H1 (cell line): Measurements from ENCODE around the gene ATP5ME. TPM values are rescaled to one million over a fixed set of nuclear protein-coding genes. Genes with fewer than 3 reads are reported as not detected.

Experiments
- CTCF ChIA-PET: fragments of 300-600 bp; sonication (Branson Sonifier 250); formaldehyde crosslinking; loops from one replicate; lab custom pipeline; 2021; ENCODE audit not compliant: partially characterized antibody; lab: Charles Lee
- POLR2A ChIA-PET: fragments of 300-600 bp; sonication (Branson Sonifier 250); formaldehyde crosslinking; loops from one replicate; lab custom pipeline; 2021; ENCODE audit warnings: inconsistent platforms; ENCODE audit not compliant: partially characterized antibody; lab: Charles Lee
- DNase-seq, 2 experiments: peaks; one replicate each; pipeline versions ENCODE4 v3.0.0 to v3.0.0-alpha.2; 2010 to 2022; ENCODE audit warnings: low spot score in 2 of 2, low read depth in 1 of 2, mixed read lengths in 1 of 2
- FAIRE-seq: peaks from 2 replicates; lab custom pipeline; 2011; peaks lifted over from hg19 to GRCh38; lab: Jason Lieb, UNC
- H2AFZ ChIP-seq: 2 replicates; pipeline ENCODE4 v1.8.1; 2012; ENCODE audit warnings: low read length, inconsistent platforms
- H2AK5ac ChIP-seq: 2 replicates; pipeline ENCODE4 v1.6.1; 2013; ENCODE audit warnings: low read depth, low read length
- H2BK120ac ChIP-seq: replicated peaks from 2 replicates; pipeline ENCODE3; 2013; ENCODE audit warnings: low read depth, low read length, inconsistent platforms
- H2BK12ac ChIP-seq: 2 replicates; pipeline ENCODE4 v1.6.1; 2013; ENCODE audit warnings: low read depth, low read length
- H2BK15ac ChIP-seq: 2 replicates; pipeline ENCODE4 v1.6.1; 2013; ENCODE audit warnings: low read length
- H2BK20ac ChIP-seq: 2 replicates; pipeline ENCODE4 v1.6.1; 2013; ENCODE audit warnings: low read length
- H2BK5ac ChIP-seq: 2 replicates; pipeline ENCODE4 v1.6.1; 2013; ENCODE audit warnings: low read depth, low read length
- H3K14ac ChIP-seq: 2 replicates; pipeline ENCODE4 v1.6.1; 2013; ENCODE audit warnings: inconsistent platforms; ENCODE audit not compliant: insufficient read length
- H3K18ac ChIP-seq: 2 replicates; pipeline ENCODE4 v1.6.1; 2013; ENCODE audit warnings: low read length; ENCODE audit errors: extremely low read depth
- H3K23ac ChIP-seq: 2 replicates; pipeline ENCODE4 v1.6.1; 2013; ENCODE audit warnings: inconsistent platforms; ENCODE audit not compliant: insufficient read length
- H3K23me2 ChIP-seq: 2 replicates; pipeline ENCODE4 v1.6.1; 2013; ENCODE audit warnings: low read depth, low read length
- H3K27ac ChIP-seq: 2 replicates; pipeline ENCODE4 v1.6.1; 2011; ENCODE audit warnings: low read depth, low read length, inconsistent platforms
- H3K27me3 ChIP-seq, 4 experiments: replicated peaks in 1 of 4; 1 replicate in 1 of 4; 2 replicates in 3 of 4; pipeline versions ENCODE4 v1.6.1 to v1.8.1; 2011 to 2013; ENCODE audit warnings: low read length in 3 of 4, mild to moderate bottlenecking in 3 of 4, inconsistent platforms in 2 of 4, mixed read lengths in 2 of 4, moderate library complexity in 1 of 4; ENCODE audit not compliant: control insufficient read depth in 3 of 4, insufficient read depth in 3 of 4; ENCODE audit errors: extremely low read depth in 1 of 4
- H3K36me3 ChIP-seq, 4 experiments: 2 replicates each; pipeline versions ENCODE4 v1.6.1 to v1.8.1; 2011 to 2013; ENCODE audit warnings: mild to moderate bottlenecking in 4 of 4, low read length in 3 of 4, moderate library complexity in 2 of 4, control low read depth in 1 of 4, inconsistent platforms in 1 of 4; ENCODE audit not compliant: insufficient read depth in 4 of 4, control insufficient read depth in 2 of 4
- H3K4ac ChIP-seq: replicated peaks from 2 replicates; pipeline ENCODE3; 2013; ENCODE audit warnings: low read length, low read depth, mixed read lengths, inconsistent platforms; ENCODE audit not compliant: insufficient read length
- H3K4me1 ChIP-seq, 4 experiments: replicated peaks in 1 of 4; 1 replicate in 1 of 4; 2 replicates in 3 of 4; pipeline versions ENCODE4 v1.6.1 to v1.8.1; 2011 to 2013; ENCODE audit warnings: low read length in 3 of 4, inconsistent platforms in 2 of 4, mixed read lengths in 1 of 4; ENCODE audit not compliant: insufficient read depth in 4 of 4, control insufficient read depth in 3 of 4
- H3K4me2 ChIP-seq, 2 experiments: 2 replicates each; pipeline versions ENCODE4 v1.6.1 to v1.8.1; 2011 to 2013; ENCODE audit warnings: low read depth in 2 of 2, low read length in 2 of 2, control low read depth in 1 of 2, inconsistent platforms in 1 of 2, mild to moderate bottlenecking in 1 of 2; ENCODE audit not compliant: insufficient read depth in 1 of 2
- H3K4me3 ChIP-seq, 4 experiments: fragments of 200-600, 300-600 bp in 1 of 4; sonication (generic), shearing (Covaris generic), sonication (Bioruptor Twin) in 1 of 4; 2 replicates each; pipeline versions ENCODE4 v1.5.1 to v1.8.1; 2011 to 2016; ENCODE audit warnings: low read length in 4 of 4, low read depth in 3 of 4, control low read depth in 2 of 4, inconsistent platforms in 2 of 4, mild to moderate bottlenecking in 2 of 4, mixed read lengths in 1 of 4, moderate library complexity in 1 of 4; ENCODE audit not compliant: insufficient read depth in 2 of 4; ENCODE audit errors: extremely low read depth in 1 of 4
- H3K56ac ChIP-seq: replicated peaks from 2 replicates; pipeline ENCODE3; 2013; ENCODE audit warnings: low read depth, mild to moderate bottlenecking, mixed read lengths, low read length, inconsistent platforms; ENCODE audit not compliant: insufficient read length
- H3K79me1 ChIP-seq: 2 replicates; pipeline ENCODE4 v1.6.1; 2013; ENCODE audit warnings: low read depth, low read length, control low read depth
- H3K79me2 ChIP-seq, 2 experiments: 2 replicates each; pipeline versions ENCODE4 v1.6.1 to v1.8.1; 2012 to 2013; ENCODE audit warnings: low read length in 2 of 2, mild to moderate bottlenecking in 2 of 2, inconsistent platforms in 1 of 2; ENCODE audit not compliant: insufficient read depth in 2 of 2, control insufficient read depth in 1 of 2
- H3K9ac ChIP-seq, 4 experiments: replicated peaks in 1 of 4; 1 replicate in 1 of 4; 2 replicates in 3 of 4; pipeline versions ENCODE4 v1.6.1 to v1.8.1; 2011 to 2013; ENCODE audit warnings: low read depth in 3 of 4, low read length in 3 of 4, control low read depth in 2 of 4, mild to moderate bottlenecking in 2 of 4, moderate library complexity in 2 of 4, inconsistent platforms in 1 of 4; ENCODE audit errors: extremely low read depth in 1 of 4
- H3K9me3 ChIP-seq, 2 experiments: 2 replicates each; pipeline versions ENCODE4 v1.6.1 to v1.8.1; 2012 to 2013; ENCODE audit warnings: mild to moderate bottlenecking in 2 of 2, moderate library complexity in 2 of 2, control low read depth in 1 of 2, inconsistent platforms in 1 of 2, low read depth in 1 of 2, low read length in 1 of 2, mixed read lengths in 1 of 2; ENCODE audit not compliant: insufficient read depth in 2 of 2
- H4K20me1 ChIP-seq, 2 experiments: replicated peaks in 1 of 2; 2 replicates each; pipeline versions ENCODE3 to v1.8.1; 2011 to 2013; ENCODE audit warnings: inconsistent platforms in 2 of 2, low read length in 2 of 2, mild to moderate bottlenecking in 1 of 2; ENCODE audit not compliant: insufficient read depth in 2 of 2, control insufficient read depth in 1 of 2
- H4K5ac ChIP-seq: 2 replicates; pipeline ENCODE4 v1.6.1; 2013; ENCODE audit warnings: low read length, low read depth, mixed read lengths, inconsistent platforms; ENCODE audit not compliant: insufficient read length
- H4K8ac ChIP-seq: 2 replicates; pipeline ENCODE4 v1.8.0; 2013; ENCODE audit warnings: mild to moderate bottlenecking, moderate library complexity, low read length, inconsistent platforms; ENCODE audit not compliant: insufficient read depth; ENCODE audit errors: extremely low read depth
- H4K91ac ChIP-seq: replicated peaks from 2 replicates; pipeline ENCODE3; 2013; ENCODE audit warnings: low read length, mixed read lengths, inconsistent platforms; ENCODE audit not compliant: insufficient read length
- CHD1 ChIP-seq: IDR thresholded peaks from 2 replicates; pipeline ENCODE4 v1.6.1; 2012; ENCODE audit warnings: low read depth, low read length, improper control_type of control experiment
- WGBS, 2 experiments: shearing (Covaris generic) in 1 of 2; methylation state at CpG; one replicate each; pipeline versions ENCODE4 v1.1.6 to v1.1.7; 2013 to 2015; ENCODE audit warnings: low lambda C conversion rate in 2 of 2, mixed read lengths in 2 of 2, inconsistent platforms in 1 of 2, low coverage in 1 of 2, missing lambda C conversion rate in 1 of 2; ENCODE audit not compliant: insufficient replicate concordance in 2 of 2, insufficient coverage in 1 of 2, insufficient read length in 1 of 2; ENCODE audit errors: extremely low coverage in 1 of 2, missing lambda C conversion rate in 1 of 2; 5-methylcytosine and 5-hydroxymethylcytosine counted together
- polyA plus RNA-seq, 7 experiments: library from polyadenylated mRNA; depleted of rRNA in 3 of 7; stranded (reverse) in 5 of 7; unstranded in 2 of 7; fragments of >200 nt in 5 of 7; fragments of 200-250 nt in 2 of 7; gene quantifications; 1 replicate in 5 of 7; 2 replicates in 1 of 7; 4 replicates in 1 of 7; pipeline versions ENCODE4 v1.2.1 to v1.2.3, GENCODE V29; 2011 to 2013; ENCODE audit warnings: missing spikeins in 2 of 7, mixed read lengths in 2 of 7
- total RNA-seq: library from RNA; stranded (reverse); fragmentation: NEBNext Ultra II Directional; extraction: Animal tissue kit (Norgen Biotek cat#: 25700); gene quantifications from 2 replicates; pipeline ENCODE4 v1.2.1, GENCODE V29; 2021
- TF ChIP-seq, protein P1 (sequence below): IDR thresholded peaks from 2 replicates; pipeline ENCODE4 v1.6.1; 2012; ENCODE audit warnings: inconsistent platforms

ATP5ME gene
- total and polyA plus RNA-seq, 2 of the 8 experiments (the other 6 are each of a cell fraction or from before 2014, with no cell fraction given), result 375 to 450 TPM

DNA sequence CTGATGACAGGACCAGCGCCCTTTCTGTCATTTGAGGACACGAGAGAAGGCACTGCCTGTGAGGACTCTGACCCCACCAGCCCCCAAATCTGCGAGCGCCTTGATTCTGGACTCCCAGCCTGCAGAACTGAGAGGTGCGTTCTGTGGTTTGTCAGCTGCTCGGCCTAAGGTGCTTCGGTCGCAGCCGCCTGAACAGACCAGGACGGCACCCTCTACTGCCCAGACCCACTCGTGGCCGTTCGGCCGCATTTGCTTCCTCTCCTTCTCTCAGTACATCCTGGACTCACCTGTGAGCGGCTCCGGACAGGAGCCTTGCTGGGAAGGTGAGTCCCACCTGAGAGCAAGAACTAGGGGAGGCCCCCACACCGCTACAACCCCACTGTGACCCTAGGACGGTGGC lies 40.0 kb upstream of the ATP5ME start:
- no peak for TF ChIP-seq CHD1
- TF ChIP-seq, protein P1, sequence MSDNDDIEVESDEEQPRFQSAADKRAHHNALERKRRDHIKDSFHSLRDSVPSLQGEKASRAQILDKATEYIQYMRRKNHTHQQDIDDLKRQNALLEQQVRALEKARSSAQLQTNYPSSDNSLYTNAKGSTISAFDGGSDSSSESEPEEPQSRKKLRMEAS, result no peak
- Histone ChIP-seq H3K23ac (no peak overlapping the region), H2AFZ (no peak overlapping the region), H4K8ac (no peak overlapping the region), H3K36me3 (peaks cover 0 to 6% (median 0%) of the 10 kb centered on the region in 4 experiments; a peak in 2 of 8 replicates), H3K18ac (no peak overlapping the region), H2AK5ac (no peak overlapping the region), H3K27ac (no peak overlapping the region), H2BK20ac (no peak overlapping the region), H2BK120ac (no peak overlapping the region), H4K20me1 (peaks cover 20 to 43% of the 10 kb centered on the region in 2 experiments), H3K56ac (no peak overlapping the region), H2BK12ac (no peak overlapping the region), H3K79me1 (peaks cover 29% of the 10 kb centered on the region), H3K4ac (no peak overlapping the region), H3K4me2 (no peak overlapping the region), H2BK15ac (no peak overlapping the region), H3K27me3 (no peaks in the 10 kb centered on the region), H3K9me3 (no peaks in the 10 kb centered on the region), H3K4me1 (no peaks in the 10 kb centered on the region), H4K5ac (no peak overlapping the region), H3K4me3 (no peak overlapping the region), H4K91ac (no peak overlapping the region), H3K9ac (no peak overlapping the region), H3K14ac (no peak overlapping the region), H3K79me2 (peaks cover 11 to 86% of the 10 kb centered on the region in 2 experiments), H2BK5ac (no peak overlapping the region), H3K23me2 (no peaks in the 10 kb centered on the region)
- CTCF ChIA-PET, result interaction anchor here (0.8 to 1.7 kb wide), 6 partner anchors 11 to 30 kb away, joined by 3 to 5 read pairs (median 4); no protein-coding TSS in a partner anchor
- FAIRE-seq (no peak), DNase-seq (no peak)
- POLR2A ChIA-PET, result interaction anchor here (1.2 kb wide), 1 partner anchor 10 kb away, joined by 5 read pairs; no protein-coding TSS in a partner anchor
- 90% methylated on average over 15 of the region's 18 CpGs; no CpG with 5 or more reads in 1 of the 2 experiments for WGBS, 2 experiments
